PC-9 (cell line): ENCODE data around the gene CDK18. TPM values are rescaled to one million over a fixed set of nuclear protein-coding genes. Genes with fewer than 3 reads are reported as not detected.

ENCODE experiments used
- BruUV-seq: library from RNA; stranded (reverse); fragments of 400-500 nt; replicated peaks from 2 replicates; lab custom pipeline; 2021; lab: Mats Ljungman, UMichigan
- CTCF ChIA-PET: fragments of 300-600 bp; sonication (Branson Sonifier 250); formaldehyde crosslinking; loops from one replicate; lab custom pipeline; 2022; ENCODE audit warnings: antibody characterized with exemption; lab: Charles Lee
- POLR2A ChIA-PET: fragments of 300-600 bp; sonication (Branson Sonifier 250); formaldehyde crosslinking; loops from one replicate; lab custom pipeline; 2022; ENCODE audit warnings: antibody characterized with exemption; ENCODE audit not compliant: unreplicated experiment; lab: Charles Lee
- DNase-seq, 2 experiments: peaks; one replicate each; pipeline versions ENCODE4 v3.0.0 to v3.0.0-alpha.2; 2015 to 2022; ENCODE audit warnings: mixed read lengths in 1 of 2
- H2AFZ ChIP-seq: fragments of 200-600 bp; sonication (generic); 2 replicates; pipeline ENCODE4 v1.8.1; 2017; ENCODE audit warnings: antibody characterized with exemption
- H3F3A ChIP-seq: fragments of 200-600 bp; sonication (generic); 2 replicates; pipeline ENCODE4 v1.8.1; 2017; ENCODE audit warnings: antibody characterized with exemption, mild to moderate bottlenecking, low read depth; ENCODE audit not compliant: insufficient read depth
- H3K27ac ChIP-seq: fragments of 200-600 bp; sonication (generic); 2 replicates; pipeline ENCODE4 v1.6.1; 2016; ENCODE audit warnings: mixed run types
- H3K27me3 ChIP-seq: fragments of 200-600 bp; sonication (generic); 2 replicates; pipeline ENCODE4 v1.6.1; 2016; ENCODE audit warnings: low read depth, mixed run types; ENCODE audit not compliant: insufficient read depth
- H3K36me3 ChIP-seq: fragments of 200-600 bp; sonication (generic); 2 replicates; pipeline ENCODE4 v1.6.1; 2016; ENCODE audit warnings: low read depth, mixed run types
- H3K4me1 ChIP-seq: fragments of 200-600 bp; sonication (generic); replicated peaks from 2 replicates; pipeline ENCODE4 v1.6.1; 2016; ENCODE audit warnings: mixed run types; ENCODE audit not compliant: insufficient read depth
- H3K4me2 ChIP-seq: fragments of 200-600 bp; sonication (generic); 2 replicates; pipeline ENCODE4 v1.6.1; 2017; ENCODE audit warnings: mixed run types
- H3K4me3 ChIP-seq: fragments of 200-600 bp; sonication (generic); 2 replicates; pipeline ENCODE4 v1.6.1; 2016; ENCODE audit warnings: mixed run types
- H3K79me2 ChIP-seq: fragments of 200-600 bp; sonication (generic); 2 replicates; pipeline ENCODE4 v1.6.1; 2017; ENCODE audit warnings: low read depth, mixed run types
- H3K9me2 ChIP-seq: fragments of 200-600 bp; sonication (generic); 2 replicates; pipeline ENCODE4 v1.8.1; 2017; ENCODE audit warnings: mild to moderate bottlenecking; ENCODE audit not compliant: insufficient read depth
- H3K9me3 ChIP-seq: fragments of 200-600 bp; sonication (generic); 2 replicates; pipeline ENCODE4 v1.8.1; 2016; ENCODE audit warnings: low read depth; ENCODE audit not compliant: insufficient read depth
- H4K20me1 ChIP-seq: fragments of 200-600 bp; sonication (generic); 2 replicates; pipeline ENCODE4 v1.8.1; 2017; ENCODE audit not compliant: insufficient read depth
- CTCF ChIP-seq: fragments of 200-600 bp; sonication (generic); conservative IDR thresholded peaks from 2 replicates; pipeline ENCODE4 v1.6.1; 2017; ENCODE audit warnings: mixed run types, antibody characterized with exemption, mild to moderate bottlenecking, moderate library complexity
- EZH2 ChIP-seq: fragments of 200-600 bp; sonication (generic); IDR thresholded peaks from 2 replicates; pipeline ENCODE4 v1.8.0; 2017; ENCODE audit warnings: antibody characterized with exemption, low read depth
- intact Hi-C: fragments of 100-400 bp; cut with micrococcal nuclease; formaldehyde crosslinking; loops from one replicate; pipeline ENCODE4 v1.10.0; 2022; ENCODE audit not compliant: unreplicated experiment
- total RNA-seq: library from RNA; stranded (reverse); gene quantifications from 2 replicates; pipeline ENCODE4 v1.2.3, GENCODE V29; 2021

CDK18 gene
- total RNA-seq, 1 experiment from 2014 or later, result 35.3 TPM

GRCh38 chr1:205519541-205520131, 15.2 kb downstream of the CDK18 start:
- Histone ChIP-seq H3K9me3 (no peaks in the 10 kb centered on the region), H2AFZ (no peak overlapping the region), H4K20me1 (peaks cover 6% of the 10 kb centered on the region; the same call in 1 of the 2 replicates), H3K4me1 (peaks cover 8% of the 10 kb centered on the region), H3F3A (0 out of 2 replicates have a peak, but pooled peaks cover 5% of the 10 kb centered on the region), H3K4me3 (no peak overlapping the region), H3K27me3 (no peaks in the 10 kb centered on the region), H3K36me3 (no peaks in the 10 kb centered on the region), H3K9me2 (no peaks in the 10 kb centered on the region), H3K27ac (no peak overlapping the region), H3K4me2 (no peak overlapping the region), H3K79me2 (no peaks in the 10 kb centered on the region)
- no peak for TF ChIP-seq CTCF
- TF ChIP-seq EZH2, result no peak
- ChIA-PET POLR2A (no interaction called here), CTCF (interaction anchor here (1.0 kb wide), 1 partner anchor 42 kb away, joined by 4 read pairs; no protein-coding TSS in a partner anchor)
- no peak for DNase-seq
- intact Hi-C loops, result no loop called here
- BruUV-seq, result no TSS peak

GRCh38 chr1:205520709-205521108, 16.2 kb downstream of the CDK18 start:
- no peak overlapping the region for H3K27ac ChIP-seq
- TF ChIP-seq EZH2 (no peak), CTCF (no peak)
- H3K9me2 ChIP-seq, result no peaks in the 10 kb centered on the region
- peaks cover 6% of the 10 kb centered on the region; the same call in 1 of the 2 replicates for H4K20me1 ChIP-seq
- H3K9me3 ChIP-seq, result no peaks in the 10 kb centered on the region
- ChIA-PET POLR2A (interaction anchor here (0.6 kb wide), 1 partner anchor 88 kb away, joined by 6 read pairs; no protein-coding TSS in a partner anchor), CTCF (no interaction called here)
- BruUV-seq, result no TSS peak
- H3K79me2 ChIP-seq, result no peaks in the 10 kb centered on the region
- no peak overlapping the region for H3K4me3 ChIP-seq
- H2AFZ ChIP-seq, result no peak overlapping the region
- intact Hi-C loops, result no loop called here
- peaks cover 4% of the 10 kb centered on the region for H3K4me1 ChIP-seq
- H3F3A ChIP-seq, result no peaks in the 10 kb centered on the region
- no peak overlapping the region for H3K4me2 ChIP-seq
- DNase-seq, result no peak
- no peaks in the 10 kb centered on the region for H3K36me3 ChIP-seq
- H3K27me3 ChIP-seq, result no peaks in the 10 kb centered on the region

- CTCF ChIA-PET, result interaction anchor here (0.6 to 1.3 kb wide), 2 partner anchors 34 to 186 kb away, joined by 3 read pairs; no protein-coding TSS in a partner anchor
- POLR2A ChIA-PET, result no interaction called here
- no peak overlapping the region for H3K4me3 ChIP-seq
- H3F3A ChIP-seq, result no peaks in the 10 kb centered on the region
- peaks cover 6% of the 10 kb centered on the region; the same call in 1 of the 2 replicates for H4K20me1 ChIP-seq
- no peaks in the 10 kb centered on the region for H3K9me3 ChIP-seq
- no peak for TF ChIP-seq EZH2
- TF ChIP-seq CTCF, result no peak
- DNase-seq, result no peak
- no TSS peak for BruUV-seq
- intact Hi-C loops, result no loop called here
- no peaks in the 10 kb centered on the region for H3K27me3 ChIP-seq
- H3K27ac ChIP-seq, result no peak overlapping the region
- H3K36me3 ChIP-seq, result no peaks in the 10 kb centered on the region
- no peak overlapping the region for H2AFZ ChIP-seq
- no peaks in the 10 kb centered on the region for H3K9me2 ChIP-seq
- H3K4me1 ChIP-seq, result no peaks in the 10 kb centered on the region
- H3K79me2 ChIP-seq, result no peaks in the 10 kb centered on the region
- H3K4me2 ChIP-seq, result no peak overlapping the region
Measured at GRCh38 chr1:205521686-205522085, 17.2 kb downstream of the CDK18 start.
